ENCODE measurements around the gene ITGA8.
"Not testable (repeated sequence)": the region's sequence is repeated elsewhere in the genome, so short reads cannot be mapped to it uniquely, and the experiment has no call there.

The ITGA8 gene

DNA sequence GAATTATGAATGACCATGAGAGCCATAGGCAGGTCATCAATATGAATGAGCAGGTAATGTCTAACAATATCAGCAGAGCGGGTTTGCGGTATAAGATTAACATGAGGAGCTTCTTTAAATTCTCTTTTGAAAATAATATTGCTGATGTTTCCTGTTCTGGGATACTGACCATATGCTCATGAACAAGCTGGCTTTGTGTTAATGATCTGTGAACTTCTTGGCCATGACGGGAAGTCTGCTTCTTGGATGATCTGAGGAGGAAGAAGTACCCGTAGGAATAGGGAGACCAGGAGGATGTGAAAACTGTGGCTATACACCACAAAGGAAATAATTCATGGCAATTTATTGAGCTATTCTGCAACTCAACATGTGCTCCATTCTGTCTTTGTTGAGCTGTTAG, 38.6 kb downstream of the ITGA8 start:
- DNase-seq (ENCODE audit: low spot score): no peak

GRCh38 chr10:15678851-15679250, 40.9 kb downstream of the ITGA8 start:
- no peak for DNase-seq (ENCODE audit: low spot score)

GRCh38 chr10:15672469-15672868, 47.3 kb downstream of the ITGA8 start:
- no peak for DNase-seq (ENCODE audit: low spot score)

DNA sequence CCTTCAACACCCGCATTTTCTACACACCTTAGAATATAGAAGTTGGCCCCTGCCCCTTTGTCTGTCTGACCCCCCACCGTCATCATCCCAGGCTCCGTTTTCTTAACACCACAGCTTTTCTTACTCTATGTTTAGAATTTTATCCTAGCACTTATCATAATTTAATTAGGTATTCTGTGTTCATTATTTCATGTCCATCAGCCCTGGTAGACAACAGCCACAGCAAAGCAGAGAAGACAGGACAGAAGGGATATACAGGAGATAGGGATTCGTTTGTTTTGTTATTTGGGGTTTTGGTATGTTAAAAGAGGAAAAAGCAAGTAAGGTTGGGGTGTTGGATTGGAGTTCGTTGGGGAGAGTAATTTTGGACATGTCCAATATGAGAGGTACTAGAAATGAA, 48.8 kb downstream of the ITGA8 start:
- DNase-seq (ENCODE audit: low spot score): no peak

- DNase-seq (ENCODE audit: low spot score): no peak
Observed at GRCh38 chr10:15661574-15661973, 58.1 kb downstream of the ITGA8 start.

DNA sequence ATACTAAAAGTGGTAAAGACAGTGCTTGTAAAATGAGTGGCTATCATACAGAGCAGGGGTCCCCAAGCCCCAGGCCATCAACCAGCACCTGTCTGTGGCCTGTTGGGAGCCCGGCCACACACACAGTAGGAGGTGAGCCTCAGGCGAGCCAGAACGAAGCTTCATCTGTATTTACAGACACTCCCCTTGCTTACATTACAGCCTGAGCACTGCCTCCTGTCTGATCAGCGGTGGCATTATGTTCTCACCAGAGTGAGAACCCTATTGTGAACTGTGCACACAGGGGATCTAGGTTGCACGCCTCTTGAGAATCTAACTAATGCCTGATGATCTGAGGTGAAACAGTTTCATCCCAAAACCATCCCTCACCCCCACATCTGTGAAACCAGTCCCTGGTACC, 58.7 kb downstream of the ITGA8 start:
- no peak for DNase-seq (ENCODE audit: low spot score)

GRCh38 chr10:15658069-15658702, 61.5 kb downstream of the ITGA8 start:
- DNase-seq (ENCODE audit: low spot score): no peak

- no peak for DNase-seq (ENCODE audit: low spot score)
Observed at GRCh38 chr10:15652757-15653156, 67.0 kb downstream of the ITGA8 start.

DNA sequence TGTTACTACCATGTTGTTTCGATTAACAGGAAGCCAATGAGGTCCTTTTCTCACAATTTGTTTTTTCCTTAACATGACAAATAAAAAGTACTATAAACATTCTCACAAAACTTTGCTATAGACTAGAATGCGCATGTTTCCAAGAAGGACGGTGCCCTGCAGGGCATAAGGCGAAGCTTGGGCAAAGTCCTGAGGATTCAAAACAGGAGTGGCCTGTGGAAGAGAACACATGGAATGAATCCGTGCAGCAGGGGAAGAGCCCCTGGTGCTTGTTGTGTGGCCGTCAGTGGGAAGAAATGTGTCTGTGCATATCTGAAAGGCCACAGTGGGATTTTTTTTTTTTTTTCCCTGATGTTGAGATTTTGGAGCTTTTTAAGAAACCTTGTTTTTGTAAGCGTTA, 67.6 kb downstream of the ITGA8 start:
- DNase-seq (ENCODE audit: low spot score): no peak

DNA sequence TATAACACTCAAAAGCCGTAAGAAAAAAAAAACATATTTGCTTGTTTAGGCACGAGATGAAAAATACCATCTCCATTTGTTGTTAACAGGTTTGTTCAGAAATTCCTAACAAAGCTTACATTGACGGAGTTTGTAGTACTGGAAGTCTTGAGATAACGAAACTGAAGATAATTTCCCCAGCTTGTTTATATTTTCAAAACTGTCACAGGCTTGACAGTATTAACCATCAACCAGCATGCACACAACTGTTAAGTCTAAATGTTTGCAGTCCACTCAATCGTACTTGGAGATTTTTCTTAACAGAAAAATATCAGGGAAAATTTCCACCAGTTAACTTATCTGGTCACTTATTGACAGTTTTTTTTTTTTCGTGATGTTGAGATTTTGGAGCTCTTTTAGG, 68.5 kb downstream of the ITGA8 start:
- DNase-seq (ENCODE audit: low spot score): no peak

DNA sequence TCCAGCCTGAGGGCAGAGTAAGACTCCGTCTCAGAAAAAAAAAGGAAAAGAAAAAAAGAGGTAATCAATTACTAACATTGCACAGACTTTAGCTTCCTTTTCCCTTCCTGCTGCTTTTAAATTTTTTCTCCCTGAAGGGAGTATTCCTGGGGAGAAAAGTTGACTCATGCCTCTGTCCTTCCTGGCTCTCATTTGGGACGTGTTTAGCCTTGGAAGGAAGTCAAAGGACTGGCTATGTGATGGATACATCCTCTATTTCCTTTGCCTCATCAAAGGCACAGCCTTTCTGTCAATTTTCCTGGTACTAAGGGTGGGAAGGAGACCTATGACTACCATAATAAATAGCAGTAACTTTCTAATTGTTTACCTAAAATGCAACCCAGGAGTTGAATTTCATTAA, 77.6 kb downstream of the ITGA8 start:
- no peak for DNase-seq (ENCODE audit: low spot score)

DNA sequence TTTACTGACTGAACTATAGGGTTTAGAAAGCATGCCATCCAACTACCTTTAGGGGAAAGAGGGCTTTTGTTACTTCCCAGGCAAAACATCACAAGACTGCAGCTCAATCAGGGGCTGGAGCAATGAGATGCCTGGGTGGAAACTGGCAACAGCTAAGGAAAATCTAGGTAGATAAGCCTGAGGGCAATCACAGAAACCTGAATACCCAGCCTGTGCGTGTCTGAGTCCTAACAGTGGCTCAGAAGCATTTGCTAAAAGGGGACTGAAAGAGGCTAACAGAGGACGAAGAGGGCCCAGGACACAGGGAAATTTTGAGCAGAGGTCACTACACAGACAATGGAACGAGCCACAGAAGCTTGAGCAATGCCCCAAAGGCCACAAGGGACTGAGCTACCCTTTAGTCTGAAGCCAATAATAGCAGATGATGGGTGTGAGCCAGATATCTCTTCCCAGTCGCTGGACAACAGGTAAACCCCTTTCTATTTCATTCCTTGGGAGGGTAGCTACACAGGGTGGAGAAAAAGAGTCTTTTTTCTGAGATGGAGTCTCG, 79.1 kb downstream of the ITGA8 start:
- DNase-seq (ENCODE audit: low spot score): no peak

DNA sequence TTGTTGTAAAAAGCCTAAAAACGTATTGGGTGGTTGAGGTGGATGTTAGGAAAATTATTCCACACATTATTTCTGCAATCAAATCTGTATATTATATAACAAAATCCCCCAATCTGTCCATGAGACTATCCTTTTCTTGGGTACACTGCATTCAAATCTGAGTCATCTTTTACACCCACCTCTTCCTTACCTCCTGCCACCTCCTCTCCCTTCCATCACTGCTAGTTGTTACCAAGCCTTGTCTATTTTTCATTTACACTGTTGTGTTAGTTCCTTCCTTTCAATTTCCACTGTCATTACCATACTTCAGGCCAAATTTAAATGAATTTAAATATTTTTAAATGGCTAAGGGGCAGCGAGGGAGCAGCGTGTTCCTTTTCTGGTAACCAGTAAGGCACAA, 83.3 kb downstream of the ITGA8 start:
- DNase-seq (ENCODE audit: low spot score): no peak

DNA sequence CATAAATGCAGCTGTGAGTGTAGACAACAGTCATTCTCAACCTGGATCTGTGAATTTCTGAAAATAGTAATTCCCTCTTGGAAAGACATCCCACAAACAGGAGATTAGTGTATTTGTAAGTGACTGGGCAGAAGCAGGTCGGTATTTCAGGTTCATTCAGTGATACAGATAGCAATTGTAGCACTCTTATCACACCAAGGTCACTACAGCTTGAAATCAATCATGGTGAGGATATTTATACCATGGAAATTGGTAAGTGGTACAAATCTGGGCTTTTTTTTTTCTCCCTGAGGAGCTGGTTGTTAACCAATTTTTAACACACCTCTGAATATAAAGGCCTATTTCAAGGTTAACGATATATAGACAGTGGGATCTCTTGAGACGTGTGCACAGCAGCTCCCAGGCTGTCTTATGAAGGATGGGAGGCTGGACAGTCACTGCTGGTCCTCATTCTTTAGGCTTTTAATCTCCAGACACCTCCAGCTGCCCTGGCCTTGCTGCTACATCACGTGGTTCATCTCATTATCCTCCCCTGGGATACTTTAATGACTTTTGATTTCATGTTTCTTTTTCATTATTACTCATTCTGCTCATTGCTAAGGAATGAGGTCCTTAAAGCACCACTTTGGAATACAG, 87.1 kb downstream of the ITGA8 start:
- no peak for DNase-seq (ENCODE audit: low spot score)

GRCh38 chr10:15631205-15631604, 88.5 kb downstream of the ITGA8 start:
- DNase-seq (ENCODE audit: low spot score): not testable (repeated sequence)

DNA sequence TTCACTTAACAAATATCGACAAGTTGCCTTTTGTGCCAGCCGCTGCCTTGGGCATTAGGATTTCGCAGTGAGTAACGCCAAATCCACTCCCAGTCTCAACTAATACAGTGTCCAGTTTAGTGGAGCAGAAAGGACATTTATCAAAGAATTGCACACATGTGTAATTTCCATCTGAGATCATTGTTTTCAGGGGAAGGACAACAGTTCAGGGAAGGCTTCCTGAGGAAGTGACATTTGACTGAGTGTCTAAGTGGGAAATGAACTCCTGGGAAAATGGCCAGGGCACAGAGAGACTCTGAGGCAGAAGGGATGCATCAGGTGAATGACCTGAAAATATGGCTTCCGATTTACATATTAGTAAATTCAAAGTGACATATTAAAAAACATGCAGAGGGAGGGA, 89.4 kb downstream of the ITGA8 start:
- DNase-seq (ENCODE audit: low spot score): no peak

DNA sequence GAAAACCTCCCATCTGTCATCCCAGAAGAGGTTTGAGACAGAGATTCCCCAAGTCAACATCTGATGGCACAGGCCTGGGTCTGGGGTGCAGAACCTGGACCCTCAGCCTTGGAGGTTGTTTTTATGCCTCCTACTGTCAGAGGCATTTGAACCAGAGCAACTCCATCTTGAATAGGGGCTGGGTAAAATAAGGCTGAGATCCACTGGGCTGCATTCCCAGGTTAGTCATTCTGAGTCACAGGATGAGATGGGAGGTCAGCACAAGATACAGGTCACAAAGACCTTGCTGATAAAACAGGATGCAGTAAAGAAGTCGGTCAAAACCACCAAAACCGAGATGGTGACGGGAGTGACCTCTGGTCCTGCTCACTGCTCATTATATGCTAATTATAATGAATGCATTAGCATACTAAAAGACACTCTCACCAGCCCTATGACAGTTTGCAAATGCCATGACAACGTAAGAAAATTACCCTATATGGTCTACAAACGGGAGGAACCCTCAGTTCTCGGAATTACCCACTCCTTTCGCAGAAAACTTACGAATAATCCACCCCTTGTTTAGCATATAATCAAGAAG, 92.0 kb downstream of the ITGA8 start:
- DNase-seq (ENCODE audit: low spot score): no peak

GRCh38 chr10:15626937-15627336, 92.8 kb downstream of the ITGA8 start:
- no peak for DNase-seq (ENCODE audit: low spot score)

- no peak for DNase-seq (ENCODE audit: low spot score)
Observed at GRCh38 chr10:15625261-15625660, 94.5 kb downstream of the ITGA8 start.

DNA sequence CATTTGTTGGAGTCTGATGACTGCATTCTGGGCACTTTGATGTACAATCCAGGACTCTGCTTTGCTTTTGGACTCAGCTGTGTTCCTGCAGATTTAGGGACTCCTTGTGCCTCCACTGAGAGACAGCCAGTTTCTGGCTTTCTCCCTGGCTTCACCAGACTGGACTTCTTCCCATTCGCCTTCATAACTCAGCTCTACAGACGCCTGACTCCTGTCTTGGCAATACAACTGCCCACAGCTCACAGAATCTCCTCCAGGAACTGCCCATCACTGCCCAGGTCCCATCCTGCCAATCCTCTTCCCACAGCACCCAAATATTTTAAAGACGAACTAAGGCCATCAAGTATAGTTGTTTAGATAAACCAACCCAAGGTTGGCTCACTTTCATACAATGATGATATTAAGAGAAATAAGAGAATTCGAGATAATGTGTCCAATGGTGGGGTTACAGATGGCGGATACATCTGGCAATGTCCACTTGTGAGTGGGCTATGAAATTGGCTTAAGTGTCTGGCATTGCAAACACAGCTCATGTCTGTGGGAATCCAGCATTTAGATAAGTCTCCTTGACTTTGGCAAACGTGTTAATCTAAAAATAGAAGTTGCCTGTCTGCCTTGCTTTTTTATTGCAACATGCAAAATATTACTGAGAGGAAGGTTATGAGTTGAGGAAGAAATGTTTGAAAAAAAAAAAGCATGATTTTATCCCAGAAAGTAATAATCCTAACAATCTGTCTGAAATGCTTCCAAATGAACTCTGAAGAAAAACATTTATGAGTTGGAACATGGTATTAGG, 95.1 kb downstream of the ITGA8 start:
- DNase-seq (ENCODE audit: low spot score): no peak

GRCh38 chr10:15620836-15621515, 98.7 kb downstream of the ITGA8 start:
- no peak for DNase-seq (ENCODE audit: low spot score)

- no peak for DNase-seq (ENCODE audit: low spot score)
Observed at GRCh38 chr10:15620337-15620736, 99.4 kb downstream of the ITGA8 start.

Measured in iPS-NIHi11 (cell line).